Caco-2 (cell line): Measurements from ENCODE around the gene PCGF3. TPM values are rescaled to one million over a fixed set of nuclear protein-coding genes. Genes with fewer than 3 reads are reported as not detected.

Source experiments
- BruUV-seq: library from RNA; stranded (reverse); fragments of 400-500 nt; replicated peaks from 2 replicates; lab custom pipeline; 2021; lab: Mats Ljungman, UMichigan
- CTCF ChIA-PET: fragments of 300-600 bp; sonication (Branson Sonifier 250); formaldehyde crosslinking; loops from one replicate; lab custom pipeline; 2022; ENCODE audit warnings: antibody characterized with exemption; lab: Charles Lee
- POLR2A ChIA-PET: fragments of 300-600 bp; sonication (Branson Sonifier 250); formaldehyde crosslinking; loops from one replicate; lab custom pipeline; 2022; ENCODE audit warnings: antibody characterized with exemption; lab: Charles Lee
- DNase-seq, 2 experiments: peaks; one replicate each; pipeline versions ENCODE4 v3.0.0 to v3.0.0-alpha.2; 2020 to 2022
- H3K27me3 ChIP-seq: replicated peaks from 2 replicates; pipeline ENCODE4 v1.6.0; 2011; ENCODE audit warnings: low read length; ENCODE audit not compliant: control insufficient read depth, insufficient read depth
- H3K36me3 ChIP-seq: 2 replicates; pipeline ENCODE4 v1.5.1; 2011; ENCODE audit warnings: low read length; ENCODE audit not compliant: control insufficient read depth, insufficient read depth
- H3K4me1 ChIP-seq: fragments of 250-450 bp; sonication (Bioruptor Pico); 2 replicates; pipeline ENCODE4 v1.5.1; 2020; ENCODE audit warnings: mild to moderate bottlenecking
- H3K4me3 ChIP-seq: 2 replicates; pipeline ENCODE4 v1.5.1; 2011; ENCODE audit warnings: low read depth, mild to moderate bottlenecking, control low read depth, low read length
- H3K9me3 ChIP-seq: fragments of 250-450 bp; sonication (Bioruptor Pico); 2 replicates; pipeline ENCODE4 v1.5.1; 2020; ENCODE audit warnings: mild to moderate bottlenecking, moderate library complexity
- H3K27ac Mint-ChIP-seq: one replicate; pipeline ENCODE4 v1.8.0; 2022; ENCODE audit warnings: mixed read lengths; ENCODE audit not compliant: unreplicated experiment
- H3K27me3 Mint-ChIP-seq: one replicate; pipeline ENCODE4 v1.8.0; 2022; ENCODE audit warnings: mixed read lengths; ENCODE audit not compliant: insufficient read depth, unreplicated experiment
- H3K36me3 Mint-ChIP-seq: one replicate; pipeline ENCODE4 v1.8.0; 2022; ENCODE audit warnings: mild to moderate bottlenecking, mixed read lengths; ENCODE audit not compliant: insufficient read depth, unreplicated experiment
- H3K4me1 Mint-ChIP-seq: one replicate; pipeline ENCODE4 v1.8.0; 2022; ENCODE audit warnings: low read depth, mixed read lengths; ENCODE audit not compliant: unreplicated experiment
- H3K4me3 Mint-ChIP-seq: one replicate; pipeline ENCODE4 v1.8.0; 2022; ENCODE audit warnings: mild to moderate bottlenecking, moderate library complexity, mixed read lengths; ENCODE audit not compliant: unreplicated experiment
- H3K9me3 Mint-ChIP-seq: one replicate; pipeline ENCODE4 v1.8.0; 2022; ENCODE audit warnings: mixed read lengths; ENCODE audit not compliant: unreplicated experiment
- intact Hi-C: fragments of 100-400 bp; cut with micrococcal nuclease; formaldehyde crosslinking; loops from one replicate; pipeline ENCODE4 v1.10.0; 2022; ENCODE audit not compliant: unreplicated experiment
- total RNA-seq: library from RNA; stranded (reverse); gene quantifications from 2 replicates; pipeline ENCODE4 v1.2.3, GENCODE V29; 2022
- TF ChIP-seq, protein P1 (sequence below), 2 experiments: fragments of 200-600 bp in 1 of 2; IDR thresholded peaks; 1 replicate in 1 of 2; 2 replicates in 1 of 2; pipeline versions ENCODE4 v1.5.1 to v1.8.0; 2011 to 2022; ENCODE audit warnings: antibody characterized with exemption in 1 of 2, control low read depth in 1 of 2, inconsistent platforms in 1 of 2, low read depth in 1 of 2, low read length in 1 of 2, mild to moderate bottlenecking in 1 of 2, moderate library complexity in 1 of 2; ENCODE audit not compliant: insufficient read depth in 1 of 2, severe bottlenecking in 1 of 2, unreplicated experiment in 1 of 2

The PCGF3 gene
- total RNA-seq, 1 experiment from 2014 or later = 38.0 TPM

DNA sequence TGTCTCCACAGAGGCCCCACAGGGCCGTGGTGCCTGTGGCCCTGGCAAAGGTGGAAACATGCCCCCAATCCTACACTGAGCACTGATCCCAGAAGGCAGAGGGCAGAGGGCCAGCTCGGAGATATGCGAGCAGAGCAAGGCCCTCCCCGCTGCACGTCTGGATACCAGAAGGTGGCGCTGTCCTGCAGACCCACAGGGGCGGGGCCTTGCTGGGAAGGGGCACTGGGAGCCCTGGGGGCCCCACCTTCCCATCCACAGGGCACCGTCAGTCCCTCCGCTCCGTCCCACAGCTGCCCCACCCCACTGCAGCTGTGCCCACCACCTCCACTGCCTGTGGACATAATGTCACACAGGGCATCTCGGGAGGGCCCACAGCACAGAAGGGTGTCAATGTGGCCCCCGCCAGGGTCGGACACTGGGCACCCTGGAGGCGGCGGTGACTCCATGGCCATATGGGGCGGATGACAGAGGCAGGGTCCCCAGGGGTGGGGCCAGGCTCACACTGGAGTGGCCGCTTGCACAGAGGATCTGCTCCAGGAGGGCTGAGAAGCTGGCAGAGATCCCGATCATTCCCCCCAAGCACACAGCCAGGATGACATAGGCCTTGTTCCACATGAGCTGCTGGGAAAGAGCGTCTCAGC is 21.5 kb upstream of the PCGF3 start:
- Histone ChIP-seq H3K9me3 (no peaks in the 10 kb centered on the region), H3K36me3 (no peaks in the 10 kb centered on the region), H3K27me3 (no peaks in the 10 kb centered on the region), H3K4me1 (peaks cover 26% of the 10 kb centered on the region), H3K4me3 (no peak overlapping the region)
- peak in 1 of 2 experiments; percentile 61 for DNase-seq
- peaks cover 6% of the 10 kb centered on the region for H3K4me1 Mint-ChIP-seq
- peaks cover 13% of the 10 kb centered on the region for H3K36me3 Mint-ChIP-seq
- BruUV-seq = no TSS peak
- POLR2A ChIA-PET = no interaction called here
- intact Hi-C loops = no loop called here
- H3K27me3 Mint-ChIP-seq = no peaks in the 10 kb centered on the region
- CTCF ChIA-PET = interaction anchor here (0.6 to 0.9 kb wide), 4 partner anchors 10 to 248 kb away, joined by 3 to 5 read pairs (median 4); partner anchors contain the start of genes ATP5ME, GAK, MYL5 and TMEM175
- TF ChIP-seq, protein P1, sequence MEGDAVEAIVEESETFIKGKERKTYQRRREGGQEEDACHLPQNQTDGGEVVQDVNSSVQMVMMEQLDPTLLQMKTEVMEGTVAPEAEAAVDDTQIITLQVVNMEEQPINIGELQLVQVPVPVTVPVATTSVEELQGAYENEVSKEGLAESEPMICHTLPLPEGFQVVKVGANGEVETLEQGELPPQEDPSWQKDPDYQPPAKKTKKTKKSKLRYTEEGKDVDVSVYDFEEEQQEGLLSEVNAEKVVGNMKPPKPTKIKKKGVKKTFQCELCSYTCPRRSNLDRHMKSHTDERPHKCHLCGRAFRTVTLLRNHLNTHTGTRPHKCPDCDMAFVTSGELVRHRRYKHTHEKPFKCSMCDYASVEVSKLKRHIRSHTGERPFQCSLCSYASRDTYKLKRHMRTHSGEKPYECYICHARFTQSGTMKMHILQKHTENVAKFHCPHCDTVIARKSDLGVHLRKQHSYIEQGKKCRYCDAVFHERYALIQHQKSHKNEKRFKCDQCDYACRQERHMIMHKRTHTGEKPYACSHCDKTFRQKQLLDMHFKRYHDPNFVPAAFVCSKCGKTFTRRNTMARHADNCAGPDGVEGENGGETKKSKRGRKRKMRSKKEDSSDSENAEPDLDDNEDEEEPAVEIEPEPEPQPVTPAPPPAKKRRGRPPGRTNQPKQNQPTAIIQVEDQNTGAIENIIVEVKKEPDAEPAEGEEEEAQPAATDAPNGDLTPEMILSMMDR (IDR thresholded peaks at IDR 0.05; ENCODE audit: insufficient read depth in 1 of 2, low read depth in 1 of 2, low read length in 1 of 2, severe bottlenecking in 1 of 2, unreplicated experiment in 1 of 2) = peak; percentile 35 to 52
- H3K4me3 Mint-ChIP-seq = no peak overlapping the region
- H3K27ac Mint-ChIP-seq = no peak overlapping the region
- H3K9me3 Mint-ChIP-seq = no peaks in the 10 kb centered on the region

DNA sequence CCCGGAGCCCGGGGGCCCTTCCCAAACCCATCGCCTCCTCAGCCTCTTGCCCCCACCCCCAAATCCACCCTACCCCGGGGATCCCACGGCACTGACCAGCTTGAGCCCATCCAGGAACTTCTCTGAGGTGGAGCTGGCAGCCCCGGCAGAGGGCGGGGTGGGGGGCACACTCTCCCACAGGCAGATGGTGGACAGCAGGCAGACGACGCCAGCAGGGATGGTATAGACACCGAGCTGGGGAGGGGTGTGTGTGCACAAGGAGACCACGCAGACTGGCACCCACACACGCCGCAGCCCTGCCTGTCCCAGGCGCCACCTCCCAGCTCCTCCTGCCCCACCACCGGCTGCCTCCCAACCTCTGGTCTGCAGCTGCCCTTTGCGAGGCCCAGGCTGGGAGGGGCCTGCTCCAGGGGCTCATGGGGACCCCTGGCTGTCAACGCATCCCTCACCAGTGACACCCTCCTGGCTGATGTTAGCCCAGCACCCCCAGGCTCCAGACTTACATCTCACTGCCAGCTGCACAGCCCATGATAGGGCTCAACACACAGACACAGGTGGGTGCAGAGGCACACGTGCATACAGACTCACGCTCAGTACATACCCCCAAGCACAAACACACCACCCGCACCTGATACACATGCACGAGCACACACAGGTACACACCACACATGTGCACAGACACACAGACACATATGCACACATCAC is 20.9 kb upstream of the PCGF3 start:
- intact Hi-C loops = no loop called here
- POLR2A ChIA-PET = no interaction called here
- CTCF ChIA-PET = interaction anchor here (0.8 to 0.9 kb wide), 2 partner anchors 11 to 247 kb away, joined by 3 to 5 read pairs; partner anchors contain the start of genes ATP5ME, GAK, MYL5 and TMEM175

More for the DNA sequence above, 20.9 kb upstream of the PCGF3 start:
- Mint-ChIP-seq H3K4me1 (peaks cover 6% of the 10 kb centered on the region), H3K36me3 (peaks cover 17% of the 10 kb centered on the region), H3K27ac (no peak overlapping the region), H3K27me3 (no peaks in the 10 kb centered on the region), H3K9me3 (no peaks in the 10 kb centered on the region), H3K4me3 (no peak overlapping the region)
- Histone ChIP-seq H3K9me3 (no peaks in the 10 kb centered on the region), H3K27me3 (no peaks in the 10 kb centered on the region), H3K36me3 (no peaks in the 10 kb centered on the region), H3K4me3 (no peak overlapping the region), H3K4me1 (peaks cover 26% of the 10 kb centered on the region)
- TF ChIP-seq, protein P1 (IDR thresholded peaks at IDR 0.05; ENCODE audit: insufficient read depth in 1 of 2, low read depth in 1 of 2, low read length in 1 of 2, severe bottlenecking in 1 of 2, unreplicated experiment in 1 of 2) = no peak
- no peak for DNase-seq
- no TSS peak for BruUV-seq
